GM12865 (cell line): Measurements from ENCODE around the gene TIMM8B.
"Not testable (repeated sequence)": the region's sequence is repeated elsewhere in the genome, so short reads cannot be mapped to it uniquely, and the experiment has no call there.

ENCODE experiments used
- DNase-seq: peaks from one replicate; pipeline ENCODE4 v3.0.0; 2010; ENCODE audit warnings: low read depth
- H3K4me3 ChIP-seq: 2 replicates; pipeline ENCODE4 v1.5.1; 2011; ENCODE audit warnings: mild to moderate bottlenecking, low read depth, low read length, control low read depth
- TF ChIP-seq, protein P1 (sequence below): IDR thresholded peaks from 2 replicates; pipeline ENCODE4 v1.5.1; 2011; ENCODE audit warnings: low read length, control low read depth, low read depth, inconsistent platforms; ENCODE audit not compliant: insufficient read depth; ENCODE audit errors: missing control alignments

TIMM8B gene

DNA sequence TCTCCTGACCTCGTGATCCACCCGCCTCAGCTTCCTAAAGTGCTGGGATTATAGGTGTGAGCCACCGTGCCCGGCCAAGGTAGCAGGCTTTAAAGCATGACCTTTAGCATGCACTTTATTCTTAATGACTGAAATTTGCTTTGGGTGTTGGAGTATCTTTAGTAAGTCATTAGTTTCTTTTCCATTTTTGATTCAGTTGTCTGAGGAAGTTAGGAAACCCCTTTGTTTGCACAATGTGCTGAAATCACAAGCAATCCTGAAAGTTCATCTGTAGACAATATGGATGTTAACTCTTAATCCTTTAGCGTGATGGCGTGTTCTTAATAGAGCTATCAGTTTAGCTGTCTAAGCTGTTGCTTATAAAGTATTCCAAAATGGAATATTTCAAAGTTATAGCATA lies 16.9 kb upstream of the TIMM8B start:
- no peak for DNase-seq
- TF ChIP-seq, protein P1, sequence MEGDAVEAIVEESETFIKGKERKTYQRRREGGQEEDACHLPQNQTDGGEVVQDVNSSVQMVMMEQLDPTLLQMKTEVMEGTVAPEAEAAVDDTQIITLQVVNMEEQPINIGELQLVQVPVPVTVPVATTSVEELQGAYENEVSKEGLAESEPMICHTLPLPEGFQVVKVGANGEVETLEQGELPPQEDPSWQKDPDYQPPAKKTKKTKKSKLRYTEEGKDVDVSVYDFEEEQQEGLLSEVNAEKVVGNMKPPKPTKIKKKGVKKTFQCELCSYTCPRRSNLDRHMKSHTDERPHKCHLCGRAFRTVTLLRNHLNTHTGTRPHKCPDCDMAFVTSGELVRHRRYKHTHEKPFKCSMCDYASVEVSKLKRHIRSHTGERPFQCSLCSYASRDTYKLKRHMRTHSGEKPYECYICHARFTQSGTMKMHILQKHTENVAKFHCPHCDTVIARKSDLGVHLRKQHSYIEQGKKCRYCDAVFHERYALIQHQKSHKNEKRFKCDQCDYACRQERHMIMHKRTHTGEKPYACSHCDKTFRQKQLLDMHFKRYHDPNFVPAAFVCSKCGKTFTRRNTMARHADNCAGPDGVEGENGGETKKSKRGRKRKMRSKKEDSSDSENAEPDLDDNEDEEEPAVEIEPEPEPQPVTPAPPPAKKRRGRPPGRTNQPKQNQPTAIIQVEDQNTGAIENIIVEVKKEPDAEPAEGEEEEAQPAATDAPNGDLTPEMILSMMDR, result no peak
- H3K4me3 ChIP-seq, result no peak overlapping the region

DNA sequence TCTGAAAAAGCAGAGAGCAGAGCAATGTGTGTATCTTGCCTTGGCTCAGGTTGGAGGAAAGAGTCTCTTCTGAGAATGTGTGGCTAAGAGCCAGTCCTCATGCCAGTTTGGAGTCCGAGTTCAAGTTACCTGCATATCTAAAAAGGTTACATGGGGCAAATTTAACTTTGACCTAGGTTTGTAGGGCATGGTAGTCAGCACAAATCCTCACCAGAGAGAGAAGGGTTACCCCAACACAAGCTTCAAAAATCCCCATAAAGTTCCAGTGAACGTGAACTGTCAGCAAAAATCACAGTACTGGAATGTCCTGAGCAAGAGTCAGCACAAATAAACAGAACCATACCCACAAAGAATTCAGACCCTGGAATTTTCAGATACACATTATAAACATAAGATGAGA lies 13.9 kb upstream of the TIMM8B start:
- H3K4me3 ChIP-seq, result no peak overlapping the region
- DNase-seq, result no peak
- TF ChIP-seq, protein P1, result no peak

DNA sequence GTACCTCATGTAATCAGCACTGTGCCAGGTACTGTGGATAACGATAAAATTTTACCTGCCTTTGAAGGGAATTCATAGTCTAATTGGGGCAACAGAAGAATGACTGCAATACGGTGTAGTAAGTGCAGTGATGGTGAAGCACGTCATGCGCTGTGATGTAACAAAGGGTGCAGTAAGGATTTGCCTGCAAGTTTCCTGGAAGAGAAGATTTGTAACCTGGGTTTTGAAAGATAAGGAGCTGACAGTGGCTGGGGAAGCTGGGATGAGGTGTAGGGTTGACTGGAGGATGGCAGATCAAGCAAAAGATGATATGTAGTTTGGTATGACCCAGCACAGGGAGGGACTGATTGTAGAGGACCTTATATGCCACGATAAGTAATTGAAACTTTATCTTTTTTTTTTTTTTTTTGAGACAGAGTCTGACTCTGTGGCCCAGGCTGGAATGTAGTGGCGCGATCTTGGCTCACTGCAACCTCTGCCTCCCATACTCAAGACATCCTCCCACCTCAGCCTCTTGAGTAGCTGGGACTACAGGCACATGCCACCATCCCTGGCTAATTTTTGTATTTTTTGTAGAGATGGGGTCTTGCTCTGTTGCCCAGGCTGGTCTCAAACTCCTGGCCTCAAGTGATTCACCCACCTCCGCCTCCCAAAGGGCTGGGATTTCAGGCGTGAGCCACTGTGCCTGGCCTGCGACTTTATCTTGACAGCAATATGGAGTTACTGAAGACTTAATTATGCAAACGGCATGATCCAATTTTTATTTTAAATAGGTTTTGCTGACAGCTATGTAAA lies 11.4 kb upstream of the TIMM8B start:
- no peak for DNase-seq
- H3K4me3 ChIP-seq, result no peak overlapping the region
- TF ChIP-seq, protein P1, result no peak

DNA sequence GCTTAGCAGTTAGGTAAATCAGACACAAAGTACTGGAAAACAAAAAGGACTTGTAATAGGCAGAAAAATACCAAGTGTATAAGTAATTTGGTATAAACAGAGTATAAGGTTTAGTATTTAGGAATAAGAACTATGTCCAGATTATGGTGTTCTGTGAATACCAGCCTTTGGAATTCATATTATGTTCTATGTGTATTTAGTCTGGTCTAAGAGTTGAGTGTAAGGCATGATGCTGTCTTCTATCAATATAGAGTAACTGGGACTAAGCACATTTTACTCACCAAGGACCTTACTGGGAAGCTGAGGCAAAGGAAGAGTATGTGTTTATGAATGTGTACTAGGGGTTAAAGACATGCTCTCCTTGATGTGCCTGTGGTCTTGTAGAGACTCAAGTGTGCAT lies 9.6 kb upstream of the TIMM8B start:
- H3K4me3 ChIP-seq, result no peak overlapping the region
- TF ChIP-seq, protein P1, result no peak
- DNase-seq, result no peak

DNA sequence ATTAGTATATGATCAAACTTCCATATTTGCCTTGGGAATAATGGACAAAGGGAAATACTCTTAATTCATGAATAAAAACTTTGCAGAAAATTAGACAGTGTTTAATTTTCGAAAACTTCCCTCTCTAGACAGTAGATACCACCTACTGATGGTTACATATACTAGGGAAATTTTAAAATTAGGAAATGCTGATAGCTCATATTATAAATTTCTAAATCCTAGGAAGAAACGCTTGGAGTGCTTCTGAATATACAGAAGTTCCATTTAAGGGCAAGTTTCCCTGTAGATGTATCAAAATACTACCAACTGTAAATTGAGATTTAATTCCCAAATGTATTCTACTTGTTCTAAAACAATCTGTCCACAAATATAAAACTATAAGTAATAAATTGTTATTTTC lies 8.7 kb upstream of the TIMM8B start:
- DNase-seq, H3K4me3 ChIP-seq: not testable (repeated sequence)

DNA sequence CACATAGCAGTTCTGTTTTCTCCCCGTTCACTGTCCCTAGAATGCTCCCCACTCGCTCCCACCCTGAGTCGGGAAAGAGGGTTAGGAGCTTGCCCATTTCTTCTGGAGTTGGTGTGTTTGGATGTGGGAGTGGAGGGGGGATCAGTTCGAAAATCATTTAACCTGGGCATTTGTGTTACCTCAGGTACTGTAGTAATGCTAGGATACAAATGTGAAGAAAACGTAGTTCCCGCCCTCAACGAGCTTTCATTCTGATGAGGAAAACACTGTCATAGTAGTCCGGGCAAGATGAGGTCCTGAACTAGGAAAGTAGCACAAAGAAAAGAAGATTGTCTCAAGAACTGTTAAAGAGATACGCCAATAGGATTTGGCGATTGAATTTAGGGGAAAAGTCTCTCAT lies 656 bp upstream of the TIMM8B start:
- peak overlapping the region; percentile 86 for H3K4me3 ChIP-seq
- DNase-seq, result peak; percentile 11
- TF ChIP-seq, protein P1, result no peak

DNA sequence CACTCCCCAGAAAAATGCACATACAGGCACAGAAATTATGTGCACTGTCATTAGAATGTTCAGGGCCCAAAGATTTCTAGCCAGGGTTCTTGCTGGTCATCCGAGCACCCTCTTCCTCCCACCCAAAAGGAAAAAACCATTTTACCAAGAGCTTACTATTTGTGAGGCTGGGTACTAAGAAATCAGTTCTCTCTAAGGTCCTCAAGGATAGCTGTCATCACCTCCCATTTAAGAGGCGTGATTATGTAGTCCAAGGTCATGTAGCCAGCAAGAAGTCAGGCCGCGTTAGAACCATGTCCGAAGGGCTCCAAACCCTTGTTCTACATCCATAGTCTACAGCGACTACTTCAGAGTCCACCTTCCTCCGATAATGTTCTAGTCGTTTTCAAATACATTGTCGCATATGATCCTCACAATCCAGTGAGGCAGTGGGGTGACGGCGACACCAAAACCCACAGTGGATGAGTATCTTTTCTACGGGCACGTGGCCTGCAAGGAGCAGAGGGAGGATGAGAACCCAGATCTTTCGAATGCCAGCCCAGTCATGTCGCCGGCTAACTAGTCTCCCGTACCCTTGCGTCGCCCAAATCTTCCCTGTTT lies 634 bp downstream of the TIMM8B start:
- peak; percentile 59 for DNase-seq
- TF ChIP-seq, protein P1, result no peak
- peak overlapping the region; percentile 86 for H3K4me3 ChIP-seq
